HCT116 (cell line): ENCODE measurements around the gene ZNG1A. TPM values are rescaled to one million over a fixed set of nuclear protein-coding genes. Genes with fewer than 3 reads are reported as not detected.
"Not testable (repeated sequence)": the region's sequence is repeated elsewhere in the genome, so short reads cannot be mapped to it uniquely, and the experiment has no call there.

ENCODE experiments used
- ATAC-seq: fragments of 200-7000 bp; cut with Tn5 transposase; 2 replicates; pipeline ENCODE4 v1.9.1; 2020; ENCODE audit warnings: mild to moderate bottlenecking, moderate library complexity
- BruUV-seq: library from RNA; stranded (reverse); fragments of 400-500 nt; replicated peaks from 2 replicates; lab custom pipeline; 2021; lab: Mats Ljungman, UMichigan
- CTCF ChIA-PET: fragments of 300-600 bp; sonication (Branson Sonifier 250); formaldehyde crosslinking; loops from one replicate; lab custom pipeline; 2021; ENCODE audit warnings: antibody characterized with exemption; lab: Charles Lee
- POLR2A ChIA-PET: fragments of 300-600, 350-600 bp; sonication (Branson Sonifier 250); formaldehyde crosslinking; loops from one replicate; lab custom pipeline; 2021; ENCODE audit warnings: antibody characterized with exemption; lab: Charles Lee
- RAD21 ChIA-PET, 2 experiments: fragments of 300-600 bp; sonication (Branson Sonifier 250); formaldehyde crosslinking; loops; one replicate each; lab custom pipeline; 2023; ENCODE audit warnings: low total read pairs in 2 of 2; ENCODE audit not compliant: uncharacterized antibody in 2 of 2, unreplicated experiment in 2 of 2, low non-redundant PET in 1 of 2; lab: Charles Lee
- DNase-seq: peaks from one replicate; pipeline ENCODE4 v3.0.0-alpha.2; 2010; ENCODE audit warnings: low read depth, low spot score
- H2AFZ ChIP-seq: fragments of 200-600 bp; shearing (Covaris generic), sonication (generic); 2 replicates; pipeline ENCODE4 v1.6.1; 2017; ENCODE audit warnings: low read depth, mixed run types, mixed read lengths, antibody characterized with exemption, low read length; ENCODE audit not compliant: poor library complexity, severe bottlenecking
- H3K27ac ChIP-seq: 2 replicates; pipeline ENCODE4 v1.5.1; 2012; ENCODE audit warnings: low read depth, low read length
- H3K27me3 ChIP-seq: fragments of 200-600 bp; sonication (generic); 2 replicates; pipeline ENCODE4 v1.6.1; 2016; ENCODE audit warnings: mixed run types, low read length, mixed read lengths; ENCODE audit not compliant: insufficient read depth
- H3K36me3 ChIP-seq, 2 experiments: fragments of 200-500 bp in 1 of 2; fragments of 200-600 bp in 1 of 2; sonication (Bioruptor generic) in 1 of 2; sonication (generic) in 1 of 2; 2 replicates each; pipeline versions ENCODE4 v1.5.1 to v1.6.1; 2014 to 2016; ENCODE audit warnings: low read length in 2 of 2, inconsistent platforms in 1 of 2, mixed read lengths in 1 of 2, mixed run types in 1 of 2; ENCODE audit not compliant: insufficient read depth in 2 of 2, control insufficient read depth in 1 of 2
- H3K4me1 ChIP-seq, 2 experiments: fragments of 200-600 bp in 1 of 2; sonication (generic) in 1 of 2; 2 replicates each; pipeline versions ENCODE4 v1.5.1 to v1.6.1; 2012 to 2017; ENCODE audit warnings: low read length in 2 of 2, inconsistent platforms in 1 of 2, mild to moderate bottlenecking in 1 of 2, mixed read lengths in 1 of 2, mixed run types in 1 of 2, moderate library complexity in 1 of 2; ENCODE audit not compliant: insufficient read depth in 2 of 2, control insufficient read depth in 1 of 2
- H3K4me2 ChIP-seq: fragments of 200-600 bp; sonication (generic); 2 replicates; pipeline ENCODE4 v1.6.1; 2017; ENCODE audit warnings: mixed run types, low read length, mixed read lengths
- H3K4me3 ChIP-seq, 2 experiments: fragments of 200-600 bp in 1 of 2; sonication (generic) in 1 of 2; replicated peaks in 1 of 2; 2 replicates each; pipeline ENCODE4 v1.5.1; 2011 to 2016; ENCODE audit warnings: low read length in 2 of 2, control low read depth in 1 of 2, low read depth in 1 of 2, mild to moderate bottlenecking in 1 of 2, mixed read lengths in 1 of 2, mixed run types in 1 of 2
- H3K79me2 ChIP-seq: fragments of 200-600 bp; sonication (generic); 2 replicates; pipeline ENCODE4 v1.6.1; 2017; ENCODE audit warnings: mild to moderate bottlenecking, mixed run types, low read length, moderate library complexity, mixed read lengths; ENCODE audit not compliant: insufficient read depth
- H3K9ac ChIP-seq: fragments of 200-600 bp; sonication (generic); 2 replicates; pipeline ENCODE4 v1.6.1; 2016; ENCODE audit warnings: low read length, mixed read lengths
- H3K9me2 ChIP-seq: fragments of 200-600 bp; sonication (generic), shearing (Covaris generic); 2 replicates; pipeline ENCODE4 v1.6.1; 2017; ENCODE audit warnings: mixed run types, mild to moderate bottlenecking, moderate library complexity; ENCODE audit not compliant: insufficient read depth
- H3K9me3 ChIP-seq, 2 experiments: fragments of 200-500 bp in 1 of 2; fragments of 200-600 bp in 1 of 2; sonication (Bioruptor generic) in 1 of 2; sonication (generic) in 1 of 2; 2 replicates each; pipeline ENCODE4 v1.6.1; 2014 to 2017; ENCODE audit warnings: low read length in 2 of 2, mixed read lengths in 2 of 2, inconsistent platforms in 1 of 2, low read depth in 1 of 2, mild to moderate bottlenecking in 1 of 2, mixed run types in 1 of 2, moderate library complexity in 1 of 2; ENCODE audit not compliant: control insufficient read depth in 1 of 2, insufficient read depth in 1 of 2
- H4K20me1 ChIP-seq: fragments of 200-600 bp; sonication (generic), shearing (Covaris generic); 2 replicates; pipeline ENCODE4 v1.6.1; 2017; ENCODE audit warnings: mixed run types, mild to moderate bottlenecking, moderate library complexity; ENCODE audit not compliant: insufficient read depth
- CBX3 ChIP-seq: IDR thresholded peaks from 2 replicates; pipeline ENCODE4 v1.6.1; 2012; ENCODE audit warnings: low read depth
- CTCF ChIP-seq, 3 experiments: fragments of 200-600 bp in 1 of 3; sonication (generic) in 1 of 3; IDR thresholded peaks in 2 of 3; conservative IDR thresholded peaks in 1 of 3; 2 replicates each; pipeline ENCODE4 v1.5.1; 2012 to 2017; ENCODE audit warnings: low read depth in 2 of 3, low read length in 2 of 3, antibody characterized with exemption in 1 of 3, borderline replicate concordance in 1 of 3, control low read depth in 1 of 3, mild to moderate bottlenecking in 1 of 3, mixed read lengths in 1 of 3, mixed run types in 1 of 3, moderate library complexity in 1 of 3; ENCODE audit not compliant: insufficient read depth in 1 of 3
- EGR1 ChIP-seq: IDR thresholded peaks from 2 replicates; pipeline ENCODE4 v1.6.1; 2012; ENCODE audit warnings: low read depth
- ELF1 ChIP-seq: IDR thresholded peaks from 2 replicates; pipeline ENCODE4 v1.6.1; 2012; ENCODE audit warnings: low read depth, borderline replicate concordance
- EZH2 ChIP-seq: fragments of 200-600 bp; sonication (generic); IDR thresholded peaks from 2 replicates; pipeline ENCODE4 v1.6.1; 2017; ENCODE audit warnings: antibody characterized with exemption, mixed run types
- EZH2phosphoT487 ChIP-seq: fragments of 200-600 bp; IDR thresholded peaks from 2 replicates; pipeline ENCODE4 v1.6.1; 2018; ENCODE audit warnings: antibody characterized with exemption, borderline replicate concordance
- JUND ChIP-seq: IDR thresholded peaks from 2 replicates; pipeline ENCODE4 v1.6.1; 2012
- MAX ChIP-seq: IDR thresholded peaks from 2 replicates; pipeline ENCODE4 v1.6.1; 2012
- POLR2A ChIP-seq: IDR thresholded peaks from 2 replicates; pipeline ENCODE4 v1.7.0; 2011; ENCODE audit warnings: borderline replicate concordance; ENCODE audit not compliant: insufficient read depth, insufficient read length; ENCODE audit errors: extremely low read depth
- POLR2AphosphoS5 ChIP-seq: IDR thresholded peaks from 2 replicates; pipeline ENCODE4 v1.6.1; 2011; ENCODE audit warnings: mild to moderate bottlenecking, low read depth, low read length, moderate library complexity
- RAD21 ChIP-seq: IDR thresholded peaks from 2 replicates; pipeline ENCODE4 v1.6.1; 2012; ENCODE audit warnings: low read depth, mild to moderate bottlenecking
- SRF ChIP-seq: IDR thresholded peaks from 2 replicates; pipeline ENCODE4 v1.6.1; 2012; ENCODE audit warnings: low read depth
- ZFX ChIP-seq: fragments of 450-650 bp; IDR thresholded peaks from 2 replicates; pipeline ENCODE4 v1.6.1; 2017
- ZNF274 ChIP-seq: fragments of 200-500 bp; sonication (Bioruptor generic); IDR thresholded peaks from 2 replicates; pipeline ENCODE4 v1.6.1; 2014; ENCODE audit warnings: mild to moderate bottlenecking, low read depth, low read length, inconsistent platforms
- intact Hi-C: fragments of 100-400 bp; cut with micrococcal nuclease; formaldehyde crosslinking; loops from 2 replicates; pipeline ENCODE4 v1.10.0; 2022
- total RNA-seq: library from RNA; stranded (reverse); gene quantifications from one replicate; pipeline ENCODE4 v1.2.1, GENCODE V29; 2021; ENCODE audit not compliant: unreplicated experiment

ZNG1A gene
- total RNA-seq, 1 experiment from 2014 or later, result 48.5 TPM

GRCh38 chr9:219670-220365, 41.0 kb upstream of the ZNG1A start:
- no peak overlapping the region for H3K4me2 ChIP-seq
- H3K9me2 ChIP-seq, result no peaks in the 10 kb centered on the region
- no peak overlapping the region for H3K9ac ChIP-seq
- CTCF ChIA-PET, result no interaction called here
- H3K4me1 ChIP-seq, result 0 out of 4 replicates have a peak, but pooled peaks cover 0 to 4% of the 10 kb centered on the region in 2 experiments
- H2AFZ ChIP-seq, result no peak overlapping the region
- H3K27me3 ChIP-seq, result peaks cover 10% of the 10 kb centered on the region; the same call in 1 of the 2 replicates
- no peaks in the 10 kb centered on the region for H3K79me2 ChIP-seq
- no peaks in the 10 kb centered on the region for H3K9me3 ChIP-seq
- no peak overlapping the region for H3K27ac ChIP-seq
- no peaks in the 10 kb centered on the region for H3K36me3 ChIP-seq
- DNase-seq, result no peak
- no peak overlapping the region for H3K4me3 ChIP-seq
- no peak for ATAC-seq
- RAD21 ChIA-PET, result no interaction called here
- intact Hi-C loops, result no loop called here
- no TSS peak for BruUV-seq
- TF ChIP-seq MAX (no peak), ELF1 (no peak), SRF (no peak), POLR2A (no peak), RAD21 (no peak), ZNF274 (no peak), EZH2 (no peak), JUND (no peak), ZFX (no peak), EGR1 (no peak), EZH2phosphoT487 (no peak), CTCF (IDR thresholded peaks at IDR 0.05 in 2 of 3, conservative IDR thresholded peaks at IDR 0.05 in 1 of 3; ENCODE audit: borderline replicate concordance in 1 of 3, insufficient read depth in 1 of 3, low read depth in 2 of 3, low read length in 2 of 3) (no peak), CBX3 (no peak), POLR2AphosphoS5 (no peak)
- no peaks in the 10 kb centered on the region for H4K20me1 ChIP-seq
- POLR2A ChIA-PET, result no interaction called here

GRCh38 chr9:219036-219435, 40.2 kb upstream of the ZNG1A start:
- H3K9me2 ChIP-seq, POLR2A ChIA-PET, intact Hi-C loops, H4K20me1 ChIP-seq, H3K79me2 ChIP-seq, H3K4me2 ChIP-seq, H3K4me1 ChIP-seq, DNase-seq, ATAC-seq, H2AFZ ChIP-seq, H3K27me3 ChIP-seq, H3K9me3 ChIP-seq, BruUV-seq, H3K4me3 ChIP-seq, H3K36me3 ChIP-seq, RAD21 ChIA-PET, CTCF ChIA-PET, H3K27ac ChIP-seq, H3K9ac ChIP-seq: not testable (repeated sequence)
